Karpas-422 (cell line): ENCODE results near the gene SLC23A1. TPM values are rescaled to one million over a fixed set of nuclear protein-coding genes. Genes with fewer than 3 reads are reported as not detected.

Experiments
- DNase-seq: peaks from one replicate; pipeline ENCODE4 v3.0.0-alpha.2; 2015
- H2AFZ ChIP-seq: fragments of 200-600 bp; sonication (generic); 2 replicates; pipeline ENCODE4 v1.6.1; 2014; ENCODE audit warnings: antibody characterized with exemption, low read length, mixed read lengths
- H3K27ac ChIP-seq: fragments of 200-600 bp; sonication (generic); 2 replicates; pipeline ENCODE4 v1.5.1; 2014; ENCODE audit warnings: mild to moderate bottlenecking, low read length, moderate library complexity
- H3K27me3 ChIP-seq: fragments of 200-600 bp; sonication (generic); 2 replicates; pipeline ENCODE4 v1.6.1; 2014; ENCODE audit warnings: low read length, mixed read lengths
- H3K36me3 ChIP-seq: fragments of 200-600 bp; sonication (generic); 2 replicates; pipeline ENCODE4 v1.6.1; 2014; ENCODE audit warnings: low read length, mixed read lengths; ENCODE audit not compliant: insufficient read depth
- H3K4me1 ChIP-seq: fragments of 200-600 bp; sonication (generic); 2 replicates; pipeline ENCODE4 v1.6.1; 2014; ENCODE audit warnings: mild to moderate bottlenecking, low read length, mixed read lengths
- H3K4me2 ChIP-seq: fragments of 200-600 bp; sonication (generic); 2 replicates; pipeline ENCODE4 v1.6.1; 2014; ENCODE audit warnings: low read length, low read depth, mild to moderate bottlenecking; ENCODE audit not compliant: poor library complexity, severe bottlenecking
- H3K4me3 ChIP-seq: fragments of 200-600 bp; sonication (generic); 2 replicates; pipeline ENCODE4 v1.5.1; 2014; ENCODE audit warnings: mild to moderate bottlenecking, antibody characterized with exemption, low read length, mixed read lengths
- H3K79me2 ChIP-seq: fragments of 200-600 bp; sonication (generic); 2 replicates; pipeline ENCODE4 v1.6.1; 2014; ENCODE audit warnings: mild to moderate bottlenecking, low read length, mixed read lengths
- H3K9ac ChIP-seq: fragments of 200-600 bp; sonication (generic); 2 replicates; pipeline ENCODE4 v1.6.0; 2014; ENCODE audit warnings: low read length
- H3K9me2 ChIP-seq: fragments of 200-600 bp; sonication (generic), shearing (Covaris generic); replicated peaks from 2 replicates; pipeline ENCODE4 v1.6.0; 2014; ENCODE audit warnings: mild to moderate bottlenecking, low read length, moderate library complexity; ENCODE audit not compliant: insufficient read depth
- H3K9me3 ChIP-seq: fragments of 300-700, 200-600 bp; sonication (generic); 2 replicates; pipeline ENCODE4 v1.6.1; 2014; ENCODE audit warnings: low read length, mixed read lengths
- H4K20me1 ChIP-seq: fragments of 200-600 bp; sonication (generic); 2 replicates; pipeline ENCODE4 v1.6.1; 2014; ENCODE audit warnings: mild to moderate bottlenecking, antibody characterized with exemption, low read length, low read depth; ENCODE audit not compliant: insufficient read depth
- total RNA-seq: library from RNA; depleted of rRNA; stranded (reverse); fragments of >200 nt; shearing (Covaris generic); gene quantifications from 2 replicates; pipeline ENCODE4 v1.2.3, GENCODE V29; 2014; ENCODE audit warnings: low replicate concordance

SLC23A1 gene
- total RNA-seq, 1 experiment from 2014 or later = not detected

DNA sequence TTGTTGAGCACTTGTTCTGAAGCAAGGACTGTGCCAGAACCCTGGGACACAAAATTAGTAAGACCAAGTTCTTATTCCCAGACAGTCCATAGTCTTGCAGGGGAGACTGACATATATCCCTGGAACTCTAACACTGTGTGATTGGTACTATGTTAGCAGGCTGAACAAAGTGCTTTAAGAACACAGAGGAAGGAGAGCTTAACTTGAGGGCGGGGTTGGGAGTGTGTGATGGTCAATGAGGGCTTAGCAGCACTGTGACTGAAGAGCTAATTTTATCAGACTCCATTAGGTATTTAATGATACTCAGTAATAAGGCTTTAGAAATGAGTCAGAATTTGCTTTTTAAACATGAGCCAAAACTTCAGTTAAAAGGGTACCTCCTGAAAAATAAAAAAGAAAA, 35.7 kb upstream of the SLC23A1 start:
- DNase-seq = no peak
- Histone ChIP-seq H2AFZ (no peak overlapping the region), H3K9me3 (no peaks in the 10 kb centered on the region), H3K27me3 (no peaks in the 10 kb centered on the region), H3K27ac (no peak overlapping the region), H3K9ac (no peak overlapping the region), H3K4me2 (no peak overlapping the region), H3K4me1 (no peaks in the 10 kb centered on the region), H3K9me2 (no peaks in the 10 kb centered on the region), H3K4me3 (no peak overlapping the region), H3K36me3 (no peaks in the 10 kb centered on the region), H4K20me1 (no peaks in the 10 kb centered on the region), H3K79me2 (no peaks in the 10 kb centered on the region)

DNA sequence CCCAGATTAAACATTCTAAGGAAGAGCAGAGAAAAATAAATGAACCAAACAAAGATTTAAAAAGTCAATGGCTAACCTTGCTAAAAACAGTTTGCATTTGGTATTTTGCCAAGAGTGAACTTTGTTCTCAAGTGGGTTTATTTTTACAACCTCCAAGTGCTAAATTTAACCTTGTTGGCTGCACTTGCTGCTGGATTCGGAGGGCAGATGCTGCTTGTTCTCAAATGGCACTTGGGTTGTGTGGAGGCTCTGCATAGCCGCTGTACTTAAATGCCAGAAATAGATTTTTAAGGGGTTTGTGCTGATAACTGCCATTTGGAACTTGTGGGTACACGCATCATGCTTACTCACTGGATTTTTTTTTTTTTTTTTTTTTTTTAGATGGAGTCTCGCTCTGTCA, 34.1 kb upstream of the SLC23A1 start:
- H3K27me3 ChIP-seq = no peaks in the 10 kb centered on the region
- H2AFZ ChIP-seq = no peak overlapping the region
- no peaks in the 10 kb centered on the region for H3K4me1 ChIP-seq
- H3K79me2 ChIP-seq = no peaks in the 10 kb centered on the region
- H3K27ac ChIP-seq = no peak overlapping the region
- H3K4me2 ChIP-seq = no peak overlapping the region
- no peaks in the 10 kb centered on the region for H3K36me3 ChIP-seq
- no peaks in the 10 kb centered on the region for H3K9me3 ChIP-seq
- H3K9me2 ChIP-seq = no peaks in the 10 kb centered on the region
- H3K4me3 ChIP-seq = no peak overlapping the region
- no peak for DNase-seq
- no peak overlapping the region for H3K9ac ChIP-seq
- no peaks in the 10 kb centered on the region for H4K20me1 ChIP-seq

DNA sequence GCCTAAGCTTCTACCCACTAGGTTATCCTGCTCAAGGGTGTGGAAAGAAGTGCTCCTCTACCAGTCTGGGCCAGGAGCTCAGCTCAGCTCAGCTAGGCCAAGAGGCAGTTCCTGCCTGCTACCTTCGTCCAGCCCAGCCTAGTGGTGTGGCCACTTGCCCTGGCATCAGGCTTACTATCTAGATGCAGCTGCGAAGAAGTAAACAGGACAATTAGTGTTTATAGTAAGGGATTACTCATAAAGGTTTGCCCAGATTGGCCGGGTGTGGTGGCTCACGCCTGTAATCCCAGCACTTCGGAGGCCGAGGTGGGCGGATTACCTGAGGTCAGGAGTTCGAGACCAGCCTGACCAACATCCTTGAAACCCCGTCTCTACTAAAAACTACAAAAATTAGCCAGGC, 33.6 kb upstream of the SLC23A1 start:
- Histone ChIP-seq H3K79me2 (no peaks in the 10 kb centered on the region), H3K4me3 (no peak overlapping the region), H3K9ac (no peak overlapping the region)

DNA sequence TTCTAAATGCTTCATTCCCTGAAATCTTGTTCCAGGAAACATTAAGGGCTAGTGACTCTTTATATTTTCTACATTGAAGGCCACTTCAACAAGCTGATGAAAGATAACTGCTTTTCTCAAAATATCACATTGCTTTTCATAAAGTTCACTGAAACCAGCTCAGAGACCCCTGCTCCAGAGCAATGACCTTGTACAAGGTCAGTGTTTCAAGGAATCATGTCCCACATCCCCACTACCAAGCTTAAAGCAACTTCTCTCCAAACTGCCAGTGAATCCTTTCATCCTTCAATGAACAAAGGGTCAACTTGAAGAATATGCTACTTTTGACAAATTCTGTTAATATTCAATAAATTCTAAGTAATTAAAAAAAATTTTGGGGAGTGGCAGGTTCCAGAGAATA, 32.8 kb upstream of the SLC23A1 start:
- no peaks in the 10 kb centered on the region for H4K20me1 ChIP-seq
- no peak overlapping the region for H2AFZ ChIP-seq
- H3K9ac ChIP-seq = no peak overlapping the region
- H3K27me3 ChIP-seq = no peaks in the 10 kb centered on the region
- H3K27ac ChIP-seq = no peak overlapping the region
- no peaks in the 10 kb centered on the region for H3K4me1 ChIP-seq
- no peak for DNase-seq
- H3K36me3 ChIP-seq = no peaks in the 10 kb centered on the region
- H3K9me2 ChIP-seq = no peaks in the 10 kb centered on the region
- H3K4me3 ChIP-seq = no peak overlapping the region
- no peaks in the 10 kb centered on the region for H3K9me3 ChIP-seq
- no peaks in the 10 kb centered on the region for H3K79me2 ChIP-seq
- H3K4me2 ChIP-seq = no peak overlapping the region

More for the DNA sequence above, 33.6 kb upstream of the SLC23A1 start:
- Histone ChIP-seq H3K9me3 (no peaks in the 10 kb centered on the region), H3K36me3 (no peaks in the 10 kb centered on the region), H3K4me1 (no peaks in the 10 kb centered on the region), H3K27ac (no peak overlapping the region), H4K20me1 (no peaks in the 10 kb centered on the region), H3K27me3 (no peaks in the 10 kb centered on the region), H2AFZ (no peak overlapping the region), H3K4me2 (no peak overlapping the region), H3K9me2 (no peaks in the 10 kb centered on the region)
- DNase-seq = no peak

DNA sequence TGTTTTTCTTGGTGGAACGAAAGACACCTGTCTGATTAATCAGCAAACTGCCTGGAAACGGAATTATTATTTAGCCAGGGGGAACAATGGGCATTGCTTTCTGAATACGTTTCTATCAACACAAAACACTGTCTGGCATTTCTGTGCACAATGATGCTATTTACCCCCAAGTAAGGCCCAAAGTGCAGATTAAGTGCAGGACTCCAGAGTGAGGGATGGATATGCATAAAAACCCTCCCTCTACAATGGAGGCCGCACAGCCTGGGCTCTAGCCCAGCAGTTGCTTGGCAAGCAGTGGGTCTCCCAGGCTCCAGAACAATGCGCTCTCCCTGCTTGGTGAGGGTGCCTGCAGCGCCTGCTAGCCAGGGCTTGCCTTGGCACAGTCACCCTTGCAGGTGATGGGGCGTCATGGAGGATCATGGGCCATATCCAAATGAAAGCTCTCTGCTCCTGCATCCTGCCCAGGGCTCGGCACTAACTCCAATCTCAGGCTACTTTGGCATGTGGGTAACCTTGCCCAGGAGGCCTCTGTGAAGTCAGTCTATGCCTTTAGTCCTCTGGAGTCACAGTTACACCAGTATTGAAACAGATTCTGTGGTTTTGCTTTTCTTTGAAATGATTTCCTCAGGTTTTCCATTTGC, 32.2 kb upstream of the SLC23A1 start:
- H3K27ac ChIP-seq = no peak overlapping the region
- H3K9me2 ChIP-seq = no peaks in the 10 kb centered on the region
- no peaks in the 10 kb centered on the region for H3K36me3 ChIP-seq
- H3K4me2 ChIP-seq = no peak overlapping the region
- no peak overlapping the region for H2AFZ ChIP-seq
- H3K27me3 ChIP-seq = no peaks in the 10 kb centered on the region
- no peaks in the 10 kb centered on the region for H3K9me3 ChIP-seq
- H4K20me1 ChIP-seq = no peaks in the 10 kb centered on the region
- H3K4me3 ChIP-seq = no peak overlapping the region
- H3K9ac ChIP-seq = no peak overlapping the region
- peaks cover under 1% of the 10 kb centered on the region for H3K4me1 ChIP-seq
- no peak for DNase-seq
- H3K79me2 ChIP-seq = no peaks in the 10 kb centered on the region

GRCh38 chr5:139414581-139415130, 31.6 kb upstream of the SLC23A1 start:
- DNase-seq = no peak
- H3K9me2 ChIP-seq = no peaks in the 10 kb centered on the region
- no peaks in the 10 kb centered on the region for H3K9me3 ChIP-seq
- no peak overlapping the region for H3K4me2 ChIP-seq
- H3K4me1 ChIP-seq = peaks cover 8% of the 10 kb centered on the region
- H3K9ac ChIP-seq = no peak overlapping the region
- H3K27ac ChIP-seq = no peak overlapping the region
- H3K4me3 ChIP-seq = no peak overlapping the region
- H2AFZ ChIP-seq = no peak overlapping the region
- no peaks in the 10 kb centered on the region for H3K27me3 ChIP-seq
- no peaks in the 10 kb centered on the region for H4K20me1 ChIP-seq
- H3K79me2 ChIP-seq = no peaks in the 10 kb centered on the region
- H3K36me3 ChIP-seq = no peaks in the 10 kb centered on the region

DNA sequence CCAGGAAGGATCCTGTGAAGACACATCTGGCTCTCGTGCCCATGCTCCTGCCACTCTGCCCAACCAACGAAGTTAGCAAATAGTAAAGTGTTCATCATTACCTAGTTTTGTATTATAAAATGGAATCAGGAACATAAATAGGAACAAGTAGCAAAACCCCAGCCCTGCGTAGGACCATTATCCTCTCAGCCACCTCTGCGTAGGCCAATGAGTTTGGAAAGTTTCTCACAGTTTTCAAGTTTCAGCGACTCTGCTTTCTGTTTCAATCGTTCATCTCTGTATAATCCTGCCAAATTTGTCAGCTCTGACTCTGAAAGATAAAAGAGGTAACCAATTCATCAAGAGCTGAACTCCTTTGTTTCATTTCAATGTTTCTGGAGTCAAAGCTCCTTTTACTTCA, 30.9 kb upstream of the SLC23A1 start:
- H3K4me1 ChIP-seq = peaks cover 13% of the 10 kb centered on the region

DNA sequence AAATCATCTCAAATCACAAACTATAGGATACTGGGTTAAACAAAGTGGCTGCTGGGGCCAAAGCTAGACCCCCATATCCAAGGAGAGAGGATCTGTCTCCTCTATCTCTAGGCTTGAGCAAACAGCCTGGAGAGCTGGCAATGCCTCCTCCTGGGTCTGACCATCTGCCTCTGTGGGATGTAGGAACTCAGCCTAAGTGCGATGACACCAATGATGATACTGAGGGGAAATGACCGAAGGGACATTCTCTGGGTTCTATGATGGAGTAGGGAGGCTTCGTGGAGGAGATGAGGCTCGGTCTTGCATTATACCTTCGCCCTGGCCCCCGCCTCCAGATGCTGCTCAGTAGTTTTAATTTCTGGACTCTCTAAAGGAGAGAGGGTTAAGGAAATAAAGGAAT, 30.1 kb upstream of the SLC23A1 start:
- no peaks in the 10 kb centered on the region for H3K27me3 ChIP-seq
- H2AFZ ChIP-seq = no peak overlapping the region
- no peaks in the 10 kb centered on the region for H3K79me2 ChIP-seq
- H3K4me1 ChIP-seq = peaks cover 20% of the 10 kb centered on the region
- H3K36me3 ChIP-seq = no peaks in the 10 kb centered on the region
- no peak for DNase-seq
- no peaks in the 10 kb centered on the region for H3K9me2 ChIP-seq
- no peak overlapping the region for H3K4me3 ChIP-seq
- no peaks in the 10 kb centered on the region for H3K9me3 ChIP-seq
- no peaks in the 10 kb centered on the region for H4K20me1 ChIP-seq
- H3K27ac ChIP-seq = no peak overlapping the region
- no peak overlapping the region for H3K4me2 ChIP-seq
- H3K9ac ChIP-seq = no peak overlapping the region

More for the DNA sequence above, 30.9 kb upstream of the SLC23A1 start:
- H3K27ac ChIP-seq = no peak overlapping the region
- no peaks in the 10 kb centered on the region for H3K9me3 ChIP-seq
- H2AFZ ChIP-seq = no peak overlapping the region
- no peak for DNase-seq
- no peaks in the 10 kb centered on the region for H3K27me3 ChIP-seq
- no peak overlapping the region for H3K9ac ChIP-seq
- no peak overlapping the region for H3K4me2 ChIP-seq
- no peak overlapping the region for H3K4me3 ChIP-seq
- no peaks in the 10 kb centered on the region for H4K20me1 ChIP-seq
- no peaks in the 10 kb centered on the region for H3K79me2 ChIP-seq
- no peaks in the 10 kb centered on the region for H3K36me3 ChIP-seq
- H3K9me2 ChIP-seq = no peaks in the 10 kb centered on the region
